Activated CD4-positive, alpha-beta T cell treated with anti-CD3 and anti-CD28 coated beads, Interleukin-2, amount 10 ng/mL, durations not matched to agents 7 days and 5 days (primary cell): ENCODE measurements around the gene TENT4A. TPM values are rescaled to one million over a fixed set of nuclear protein-coding genes. Genes with fewer than 3 reads are reported as not detected.

Experiments used
- CTCF ChIA-PET: fragments of 350-600 bp; sonication (Branson Sonifier 250); formaldehyde crosslinking; loops from one replicate; lab custom pipeline; 2021; ENCODE audit warnings: antibody characterized with exemption; lab: Charles Lee
- POLR2A ChIA-PET: fragments of 350-600 bp; sonication (Branson Sonifier 250); formaldehyde crosslinking; loops from one replicate; lab custom pipeline; 2021; ENCODE audit warnings: antibody characterized with exemption; lab: Charles Lee
- DNase-seq: peaks from one replicate; pipeline ENCODE4 v3.0.0-alpha.2; 2020
- H3K27ac Mint-ChIP-seq: one replicate; pipeline ENCODE4 v1.8.0; 2021; ENCODE audit warnings: mild to moderate bottlenecking, moderate library complexity, mixed read lengths
- H3K27me3 Mint-ChIP-seq: one replicate; pipeline ENCODE4 v1.8.0; 2021; ENCODE audit warnings: mixed read lengths
- H3K36me3 Mint-ChIP-seq: one replicate; pipeline ENCODE4 v1.8.0; 2021; ENCODE audit warnings: low read depth, mixed read lengths
- H3K4me1 Mint-ChIP-seq: one replicate; pipeline ENCODE4 v1.8.0; 2021; ENCODE audit warnings: mixed read lengths
- H3K4me3 Mint-ChIP-seq: one replicate; pipeline ENCODE4 v1.8.0; 2021; ENCODE audit warnings: mild to moderate bottlenecking, moderate library complexity, mixed read lengths
- H3K9me3 Mint-ChIP-seq: one replicate; pipeline ENCODE4 v1.8.0; 2021; ENCODE audit warnings: mixed read lengths
- total RNA-seq, 2 experiments: library from RNA; stranded (reverse); gene quantifications; one replicate each; pipeline ENCODE4 v1.2.3, GENCODE V29; 2021

TENT4A gene
- total RNA-seq, 2 experiments from 2014 or later, result 37.4 to 41.9 TPM

DNA sequence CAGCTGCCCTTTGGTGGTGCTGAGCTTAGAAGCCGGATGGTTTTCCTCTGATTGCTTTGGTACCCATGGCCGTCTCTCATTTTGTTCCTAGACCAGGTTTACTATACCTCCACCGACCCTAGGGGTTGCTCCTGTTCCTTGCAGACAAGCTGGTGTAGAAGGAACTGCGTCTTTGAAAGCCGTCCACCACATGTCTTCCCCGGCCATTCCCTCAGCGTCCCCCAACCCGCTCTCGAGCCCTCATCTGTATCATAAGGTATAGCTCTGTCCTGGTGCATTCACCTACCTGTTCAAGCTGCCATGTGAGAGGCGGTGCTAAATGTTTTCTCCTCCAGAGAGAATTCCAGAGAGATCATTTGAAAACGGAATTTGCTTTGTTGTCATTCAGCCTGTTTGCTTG lies 39.5 kb downstream of the TENT4A start:
- CTCF ChIA-PET, result no interaction called here
- Mint-ChIP-seq H3K27ac (no peak overlapping the region), H3K4me3 (no peak overlapping the region), H3K27me3 (no peaks in the 10 kb centered on the region), H3K9me3 (no peaks in the 10 kb centered on the region), H3K4me1 (peaks cover 3% of the 10 kb centered on the region), H3K36me3 (peaks cover 69% of the 10 kb centered on the region)
- POLR2A ChIA-PET, result no interaction called here
- no peak for DNase-seq

DNA sequence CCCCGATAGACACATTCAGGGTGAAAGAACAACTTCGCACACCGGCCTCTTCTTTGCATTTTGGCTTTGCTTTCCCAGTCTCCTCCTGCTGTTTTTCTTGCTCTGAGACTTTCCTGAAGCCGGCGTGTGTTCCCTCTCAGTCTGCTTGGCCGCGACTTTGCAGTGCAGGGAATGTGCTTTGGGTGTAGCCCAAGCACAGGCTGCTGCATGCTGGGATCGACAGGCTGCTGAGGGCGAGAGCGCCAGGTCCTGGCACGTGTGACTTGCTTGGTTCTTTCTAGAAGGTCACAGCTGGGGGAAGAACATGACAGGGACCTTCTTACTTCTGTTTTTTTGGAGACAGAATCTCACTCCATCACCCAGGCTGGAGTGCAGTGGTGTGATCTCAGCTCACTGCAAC lies 40.6 kb downstream of the TENT4A start:
- CTCF ChIA-PET, result interaction anchor here (0.5 kb wide), 1 partner anchor 304 kb away, joined by 4 read pairs; no protein-coding TSS in a partner anchor
- Mint-ChIP-seq H3K4me1 (peaks cover 3% of the 10 kb centered on the region), H3K4me3 (peak overlapping the region; percentile 13), H3K9me3 (no peaks in the 10 kb centered on the region), H3K36me3 (peaks cover 59% of the 10 kb centered on the region), H3K27me3 (no peaks in the 10 kb centered on the region), H3K27ac (no peak overlapping the region)
- DNase-seq, result no peak
- POLR2A ChIA-PET, result no interaction called here

DNA sequence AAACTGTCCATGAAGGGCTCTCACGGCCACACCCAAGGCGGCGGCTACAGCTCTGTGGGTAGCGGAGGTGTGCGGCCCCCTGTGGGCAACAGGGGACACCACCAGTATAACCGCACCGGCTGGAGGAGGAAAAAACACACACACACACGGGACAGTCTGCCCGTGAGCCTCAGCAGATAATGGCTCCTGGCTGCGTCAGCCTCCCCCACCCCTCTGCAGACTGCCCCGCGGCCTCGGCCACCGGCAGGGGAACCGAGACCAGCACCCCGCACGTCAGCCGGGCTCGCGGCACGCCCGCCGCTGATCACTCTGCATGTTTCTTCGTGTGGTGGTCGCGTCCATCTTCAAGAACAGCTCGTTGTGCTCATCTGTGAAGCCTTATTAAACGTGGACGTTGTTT lies 41.5 kb downstream of the TENT4A start:
- POLR2A ChIA-PET, result no interaction called here

DNA sequence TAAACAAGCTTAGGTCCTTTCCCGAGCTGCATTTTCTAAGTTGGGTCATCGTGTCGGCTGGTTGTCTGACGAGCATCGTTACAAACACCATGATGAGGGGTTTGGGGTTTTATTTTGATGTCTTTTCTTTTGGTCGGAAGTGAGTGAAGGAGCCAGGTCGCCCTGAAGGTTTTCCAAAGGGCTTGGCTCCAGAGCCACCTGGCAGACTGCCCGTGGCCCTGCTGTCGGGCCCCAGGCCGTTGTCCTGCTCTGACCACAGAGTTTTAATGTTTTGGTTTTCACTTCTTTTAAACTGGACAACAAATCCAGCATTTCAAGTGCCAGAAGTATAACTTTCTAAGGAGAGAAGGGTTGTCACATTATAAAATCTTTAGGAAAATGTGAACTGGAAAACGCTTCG lies 42.3 kb downstream of the TENT4A start:
- H3K27ac Mint-ChIP-seq, result no peak overlapping the region
- no peaks in the 10 kb centered on the region for H3K4me1 Mint-ChIP-seq
- ChIA-PET CTCF (no interaction called here), POLR2A (no interaction called here)
- no peak overlapping the region for H3K4me3 Mint-ChIP-seq
- no peaks in the 10 kb centered on the region for H3K27me3 Mint-ChIP-seq
- peaks cover 46% of the 10 kb centered on the region for H3K36me3 Mint-ChIP-seq
- DNase-seq, result no peak
- H3K9me3 Mint-ChIP-seq, result no peaks in the 10 kb centered on the region

More for the DNA sequence above, 41.5 kb downstream of the TENT4A start:
- no peaks in the 10 kb centered on the region for H3K27me3 Mint-ChIP-seq
- H3K4me3 Mint-ChIP-seq, result no peak overlapping the region
- no peaks in the 10 kb centered on the region for H3K9me3 Mint-ChIP-seq
- DNase-seq, result no peak
- CTCF ChIA-PET, result no interaction called here
- H3K27ac Mint-ChIP-seq, result no peak overlapping the region
- H3K36me3 Mint-ChIP-seq, result peaks cover 51% of the 10 kb centered on the region
- H3K4me1 Mint-ChIP-seq, result peaks cover 3% of the 10 kb centered on the region

DNA sequence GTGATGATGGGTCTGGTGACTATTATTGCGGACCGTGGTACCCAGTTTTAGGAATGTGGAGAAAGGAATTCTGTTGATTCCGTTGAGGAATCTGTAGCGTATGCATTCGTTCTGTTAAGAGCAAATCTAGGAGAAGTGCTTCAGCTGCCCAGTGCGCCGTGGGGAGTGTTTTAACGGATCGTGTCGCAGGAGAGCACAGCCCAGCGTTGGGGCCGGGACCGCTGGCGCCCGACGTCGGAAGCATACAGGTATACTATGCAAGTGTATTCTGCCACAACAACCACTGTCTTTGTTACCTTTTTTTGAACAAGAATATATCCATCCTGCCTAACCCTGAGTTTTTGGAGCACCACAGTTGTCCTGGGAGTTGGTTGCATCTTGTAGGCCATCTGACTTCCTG lies 42.7 kb downstream of the TENT4A start:
- Mint-ChIP-seq H3K27me3 (no peaks in the 10 kb centered on the region), H3K27ac (no peak overlapping the region), H3K4me1 (no peaks in the 10 kb centered on the region), H3K4me3 (no peak overlapping the region), H3K9me3 (no peaks in the 10 kb centered on the region), H3K36me3 (peaks cover 43% of the 10 kb centered on the region)
- no peak for DNase-seq
- ChIA-PET POLR2A (no interaction called here), CTCF (no interaction called here)

DNA sequence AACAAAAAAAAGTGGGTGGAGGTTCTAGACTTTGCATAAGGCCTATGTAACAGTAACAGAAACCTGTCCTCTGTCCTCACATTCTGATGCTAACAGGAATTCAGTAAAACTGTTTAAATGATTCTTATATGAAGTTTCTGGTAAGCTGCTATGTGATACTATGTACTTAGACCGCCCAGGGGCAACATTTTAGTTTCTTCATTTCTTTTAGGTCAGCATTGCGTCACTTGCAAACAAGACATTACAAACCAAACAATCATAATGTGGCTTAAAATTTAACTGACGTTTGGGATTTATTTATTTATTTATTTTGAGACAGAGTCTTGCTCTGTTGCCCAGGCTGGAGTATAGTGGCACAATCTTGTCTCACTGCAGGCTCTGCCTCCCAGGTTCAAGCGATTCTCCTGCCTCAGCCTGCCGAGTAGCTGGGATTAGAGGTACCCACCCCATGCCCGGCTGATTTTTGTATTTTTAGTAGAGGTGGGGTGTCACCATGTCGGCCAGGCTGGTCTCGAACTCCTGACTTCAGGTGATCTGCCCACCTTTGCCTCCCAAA lies 44.3 kb downstream of the TENT4A start:
- POLR2A ChIA-PET, result no interaction called here
- peaks cover 31% of the 10 kb centered on the region for H3K36me3 Mint-ChIP-seq
- H3K27me3 Mint-ChIP-seq, result no peaks in the 10 kb centered on the region
- CTCF ChIA-PET, result no interaction called here
- no peak for DNase-seq
- no peaks in the 10 kb centered on the region for H3K4me1 Mint-ChIP-seq
- H3K9me3 Mint-ChIP-seq, result no peaks in the 10 kb centered on the region
- H3K4me3 Mint-ChIP-seq, result no peak overlapping the region
- no peak overlapping the region for H3K27ac Mint-ChIP-seq

DNA sequence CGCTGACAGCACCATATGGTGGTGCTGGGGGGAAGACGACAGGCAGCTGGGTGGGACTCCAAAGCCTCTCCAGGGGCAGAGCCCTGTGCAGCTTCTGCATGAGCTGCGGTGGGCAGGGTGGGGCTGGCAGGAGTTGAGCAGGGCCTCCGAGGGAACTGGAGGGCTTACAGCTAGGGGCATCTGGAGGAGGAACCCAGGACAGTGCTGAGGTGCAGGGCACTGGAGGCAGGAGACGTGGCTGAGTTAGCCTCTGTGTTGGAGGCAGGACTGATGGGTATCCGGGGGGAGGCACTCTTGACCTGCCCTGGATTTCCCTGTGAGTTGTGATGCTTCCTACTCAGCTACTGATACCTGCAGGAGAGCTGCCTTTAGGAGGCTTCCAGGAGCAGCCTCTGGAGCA lies 45.0 kb downstream of the TENT4A start:
- Mint-ChIP-seq H3K4me1 (no peaks in the 10 kb centered on the region), H3K36me3 (peaks cover 26% of the 10 kb centered on the region), H3K9me3 (no peaks in the 10 kb centered on the region), H3K27me3 (no peaks in the 10 kb centered on the region), H3K4me3 (no peak overlapping the region), H3K27ac (peak overlapping the region; percentile 76)
- CTCF ChIA-PET, result interaction anchor here (1.7 kb wide), 1 partner anchor 13 kb away, joined by 8 read pairs; no protein-coding TSS in a partner anchor
- POLR2A ChIA-PET, result no interaction called here
- no peak for DNase-seq

DNA sequence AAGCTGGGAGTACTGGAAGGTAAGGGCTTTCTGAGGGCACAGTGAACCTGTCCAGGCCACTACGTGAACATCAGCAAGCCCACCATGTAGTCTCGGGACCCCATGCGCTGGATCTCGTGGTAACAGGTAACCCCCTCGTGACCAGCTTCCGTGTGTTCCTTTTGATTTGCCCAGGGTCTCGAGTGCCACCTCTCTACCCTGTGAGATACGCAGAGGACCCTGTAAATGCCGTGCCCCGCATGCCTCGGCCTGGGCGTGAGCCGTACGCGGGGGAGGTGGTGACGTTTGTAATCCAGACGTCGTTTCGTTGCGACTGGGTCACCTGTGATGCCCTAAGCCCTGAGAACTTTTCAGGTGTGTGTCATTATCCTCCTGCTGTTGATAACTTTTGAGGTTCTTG lies 45.5 kb downstream of the TENT4A start:
- no peak overlapping the region for H3K27ac Mint-ChIP-seq

DNA sequence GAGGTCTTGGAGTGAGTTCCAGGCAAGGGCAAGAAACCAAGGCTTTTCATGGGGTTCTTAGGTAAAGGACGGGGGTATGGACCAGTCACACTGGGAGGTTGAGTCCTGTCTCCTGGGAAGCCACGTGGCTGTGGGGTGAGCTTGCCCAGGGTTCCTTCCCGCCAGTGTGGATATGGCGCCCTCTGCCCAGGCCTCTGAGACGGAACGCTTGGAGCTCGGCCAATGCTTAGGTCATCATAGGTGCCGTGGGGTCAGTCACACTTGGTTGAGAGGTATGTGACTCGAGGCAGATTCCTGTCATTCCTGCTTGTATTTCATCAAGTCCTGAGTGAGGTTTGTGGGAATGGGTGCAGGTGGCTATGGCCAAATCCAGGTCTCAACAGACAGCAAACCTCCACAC lies 46.2 kb downstream of the TENT4A start:
- POLR2A ChIA-PET, result no interaction called here
- Mint-ChIP-seq H3K36me3 (peaks cover 17% of the 10 kb centered on the region), H3K4me3 (no peak overlapping the region), H3K9me3 (no peaks in the 10 kb centered on the region), H3K27me3 (no peaks in the 10 kb centered on the region), H3K27ac (no peak overlapping the region), H3K4me1 (no peaks in the 10 kb centered on the region)
- CTCF ChIA-PET, result interaction anchor here (1.7 kb wide), 1 partner anchor 14 kb away, joined by 8 read pairs; no protein-coding TSS in a partner anchor
- no peak for DNase-seq

More for the DNA sequence above, 45.5 kb downstream of the TENT4A start:
- Mint-ChIP-seq H3K4me1 (no peaks in the 10 kb centered on the region), H3K4me3 (no peak overlapping the region), H3K9me3 (no peaks in the 10 kb centered on the region), H3K27me3 (no peaks in the 10 kb centered on the region), H3K36me3 (peaks cover 22% of the 10 kb centered on the region)
- POLR2A ChIA-PET, result no interaction called here
- DNase-seq, result no peak
- CTCF ChIA-PET, result interaction anchor here (1.7 kb wide), 1 partner anchor 14 kb away, joined by 8 read pairs; no protein-coding TSS in a partner anchor

DNA sequence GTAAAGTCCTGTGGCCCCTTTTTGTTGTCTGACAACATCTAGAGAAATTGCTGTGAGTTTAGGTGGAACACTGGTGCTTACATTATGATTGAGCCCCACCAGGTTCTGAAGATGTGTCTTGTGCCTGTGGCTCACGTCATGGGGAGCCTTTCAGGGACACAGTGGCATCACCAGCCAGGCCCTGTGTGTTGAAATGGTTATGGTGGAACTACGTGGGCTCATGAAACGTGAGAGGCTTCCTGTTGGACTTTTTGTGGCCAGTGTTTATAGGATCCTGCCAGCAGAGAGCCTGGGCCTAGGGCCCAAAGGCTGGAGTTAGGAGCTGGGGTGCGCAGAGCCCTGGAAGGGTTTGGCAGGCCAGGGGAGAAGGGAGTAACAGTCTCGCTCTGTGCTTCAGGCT lies 46.8 kb downstream of the TENT4A start:
- Mint-ChIP-seq H3K36me3 (peaks cover 13% of the 10 kb centered on the region), H3K4me3 (no peak overlapping the region), H3K27me3 (no peaks in the 10 kb centered on the region), H3K9me3 (no peaks in the 10 kb centered on the region), H3K27ac (no peak overlapping the region), H3K4me1 (no peaks in the 10 kb centered on the region)
- no peak for DNase-seq
- ChIA-PET CTCF (interaction anchor here (1.1 kb wide), 1 partner anchor 10 kb away, joined by 3 read pairs; no protein-coding TSS in a partner anchor), POLR2A (no interaction called here)

DNA sequence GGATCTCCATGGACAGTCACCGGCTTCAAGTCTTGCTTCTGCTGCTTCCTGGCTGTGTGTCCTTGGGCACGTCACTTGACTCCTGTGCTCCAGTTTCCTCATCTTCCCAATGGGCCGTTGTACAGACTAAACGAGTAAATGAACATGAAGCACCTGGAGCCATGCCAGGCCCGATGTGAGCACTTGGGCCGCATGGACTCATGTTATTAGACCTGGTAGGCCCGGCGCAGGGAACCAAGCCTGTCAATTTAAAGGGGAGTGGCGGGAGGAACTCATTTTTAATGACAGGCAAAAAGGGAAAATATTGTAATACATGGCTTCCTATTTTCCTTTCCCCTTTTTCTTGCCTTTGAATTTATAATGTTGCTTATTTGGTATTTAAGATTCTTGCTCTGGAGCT lies 47.5 kb downstream of the TENT4A start:
- H3K27ac Mint-ChIP-seq, result no peak overlapping the region
- H3K27me3 Mint-ChIP-seq, result no peaks in the 10 kb centered on the region
- no peak overlapping the region for H3K4me3 Mint-ChIP-seq
- DNase-seq, result no peak
- ChIA-PET POLR2A (no interaction called here), CTCF (interaction anchor here (1.1 kb wide), 1 partner anchor 9 kb away, joined by 3 read pairs; no protein-coding TSS in a partner anchor)
- H3K36me3 Mint-ChIP-seq, result peaks cover 6% of the 10 kb centered on the region
- peaks cover 3% of the 10 kb centered on the region for H3K4me1 Mint-ChIP-seq
- H3K9me3 Mint-ChIP-seq, result no peaks in the 10 kb centered on the region

DNA sequence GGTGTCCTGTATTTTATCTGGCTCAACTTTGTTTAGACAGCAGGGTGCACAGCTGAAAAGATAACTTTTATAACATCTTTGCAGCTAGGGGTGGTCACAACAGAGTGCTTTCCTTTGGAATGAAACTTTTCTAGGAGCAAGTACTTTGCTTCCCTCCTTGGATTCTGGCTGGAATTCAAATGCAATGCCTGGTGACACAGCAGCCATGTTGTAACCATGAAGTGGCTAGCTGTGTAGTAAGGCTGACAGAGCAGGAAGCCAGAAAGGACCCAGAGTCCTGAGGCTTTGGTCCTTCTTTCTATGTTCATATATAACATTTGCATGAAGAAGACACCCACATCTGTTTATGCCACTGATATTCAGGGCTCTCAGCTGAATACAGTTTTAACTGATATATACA lies 48.1 kb downstream of the TENT4A start:
- no peaks in the 10 kb centered on the region for H3K36me3 Mint-ChIP-seq
- no peak overlapping the region for H3K4me3 Mint-ChIP-seq
- H3K4me1 Mint-ChIP-seq, result peaks cover 9% of the 10 kb centered on the region
- no peaks in the 10 kb centered on the region for H3K27me3 Mint-ChIP-seq
- DNase-seq, result no peak
- ChIA-PET POLR2A (no interaction called here), CTCF (interaction anchor here (0.7 kb wide), 1 partner anchor 12 kb away, joined by 3 read pairs; no protein-coding TSS in a partner anchor)
- no peak overlapping the region for H3K27ac Mint-ChIP-seq
- H3K9me3 Mint-ChIP-seq, result no peaks in the 10 kb centered on the region

DNA sequence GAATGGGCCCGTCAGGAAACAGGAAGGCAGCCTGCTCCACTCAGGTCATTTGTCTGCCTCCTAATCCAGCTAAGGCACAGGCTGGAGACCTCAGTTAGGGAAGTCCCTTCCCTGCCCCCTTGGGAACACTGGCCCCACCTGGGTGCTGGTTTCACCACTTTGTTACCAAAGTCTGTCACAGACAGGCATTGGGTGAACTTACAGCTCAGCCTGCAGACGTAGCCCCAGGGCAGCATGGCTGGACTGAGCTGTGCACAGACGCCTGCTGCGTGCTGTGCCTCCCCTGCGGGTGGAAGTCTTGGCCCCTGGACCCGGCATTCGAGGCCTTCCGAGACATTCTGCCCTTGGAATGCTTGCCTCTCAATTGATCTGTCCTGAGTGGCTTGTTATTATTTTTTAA lies 48.9 kb downstream of the TENT4A start:
- POLR2A ChIA-PET, result no interaction called here
- CTCF ChIA-PET, result no interaction called here
- H3K4me3 Mint-ChIP-seq, result no peak overlapping the region
- no peaks in the 10 kb centered on the region for H3K36me3 Mint-ChIP-seq
- H3K27me3 Mint-ChIP-seq, result no peaks in the 10 kb centered on the region
- no peak overlapping the region for H3K27ac Mint-ChIP-seq
- no peaks in the 10 kb centered on the region for H3K9me3 Mint-ChIP-seq
- peaks cover 10% of the 10 kb centered on the region for H3K4me1 Mint-ChIP-seq
- DNase-seq, result no peak

DNA sequence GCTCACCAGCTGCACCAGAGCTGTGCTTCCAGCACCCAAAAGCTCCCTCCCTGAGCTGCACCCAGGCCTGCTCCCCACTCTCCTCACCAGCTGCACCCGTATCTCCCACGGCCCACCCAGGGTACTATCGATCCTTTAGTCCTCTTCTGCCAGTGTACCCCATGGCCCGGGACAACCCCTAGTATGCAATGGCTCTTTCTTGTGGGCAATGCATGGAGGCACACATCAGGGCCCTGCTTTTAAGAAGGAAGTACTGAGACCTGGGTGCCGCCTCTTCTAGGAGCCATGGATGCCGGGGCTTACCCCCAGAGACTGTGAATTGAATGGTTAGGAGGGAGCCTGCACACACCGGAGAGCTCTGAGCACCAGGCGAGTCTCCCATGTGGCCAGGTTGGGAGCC lies 49.5 kb downstream of the TENT4A start:
- no peaks in the 10 kb centered on the region for H3K9me3 Mint-ChIP-seq
- H3K4me1 Mint-ChIP-seq, result peaks cover 12% of the 10 kb centered on the region
- H3K4me3 Mint-ChIP-seq, result no peak overlapping the region
- POLR2A ChIA-PET, result no interaction called here
- H3K27me3 Mint-ChIP-seq, result no peaks in the 10 kb centered on the region
- no peak for DNase-seq
- no peaks in the 10 kb centered on the region for H3K36me3 Mint-ChIP-seq
- no peak overlapping the region for H3K27ac Mint-ChIP-seq
- CTCF ChIA-PET, result no interaction called here
